SK-N-MC (cell line): ENCODE data around the gene DMWD.

ENCODE experiments used
- EZH2 ChIP-seq: fragments of 200-600 bp; sonication (generic); IDR thresholded peaks from one replicate; pipeline ENCODE4 v1.6.1; 2017; ENCODE audit warnings: antibody characterized with exemption
- POLR2AphosphoS5 ChIP-seq: IDR thresholded peaks from 2 replicates; pipeline ENCODE4 v1.6.1; 2012; ENCODE audit warnings: mild to moderate bottlenecking, low read depth, low read length, borderline replicate concordance

DNA sequence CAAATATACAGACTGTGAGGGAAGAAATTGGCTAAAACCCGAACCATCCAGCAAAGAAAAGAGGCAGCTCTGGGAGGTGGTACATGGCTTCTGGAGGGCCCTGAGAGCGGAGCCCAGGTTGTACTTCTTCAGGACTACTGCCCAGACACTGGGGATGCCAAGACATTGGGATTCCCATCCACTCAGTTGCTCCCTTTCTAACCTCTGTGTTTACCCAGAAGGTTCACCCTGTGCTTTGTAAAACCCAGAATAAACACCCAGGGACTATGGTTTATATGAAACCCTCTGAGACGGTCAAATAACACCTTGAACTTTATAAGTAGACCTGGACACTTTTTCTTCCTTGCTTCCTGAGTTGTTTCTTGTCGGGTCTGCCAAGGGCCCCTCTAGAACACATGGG lies 49.7 kb downstream of the DMWD start:
- TF ChIP-seq EZH2 (no peak), POLR2AphosphoS5 (no peak)
